Right lobe of liver (tissue), 6 donors: ENCODE results near the gene DNER. TPM values are rescaled to one million over a fixed set of nuclear protein-coding genes. Genes with fewer than 3 reads are reported as not detected.
A peak's percentile ranks its signal among the peaks of the same experiment; 100 is the strongest.

Experiments used
- ATAC-seq, 4 donors: fragments of 200-7000 bp; cut with Tn5 transposase; one replicate each; pipeline ENCODE4 v1.9.1; 2020; ENCODE audit warnings: mild to moderate bottlenecking in 4 of 4, moderate library complexity in 4 of 4
- DNase-seq, 3 donors: peaks; one replicate each; pipeline ENCODE4 v3.0.0-alpha.2; 2020
- H3K27ac ChIP-seq, 3 donors: fragments of 200-600 bp; one replicate each; pipeline ENCODE4 v1.8.0; 2022
- H3K27me3 ChIP-seq, 2 donors: fragments of 200-600 bp; one replicate each; pipeline ENCODE4 v1.8.0; 2022
- H3K36me3 ChIP-seq, 4 donors: fragments of 200-600 bp; sonication (generic) in 1 of 4; one replicate each; pipeline versions ENCODE4 v1.5.1 to v1.8.0; 2017 to 2022; ENCODE audit warnings: control low read depth in 1 of 4
- H3K4me1 ChIP-seq, 4 donors: fragments of 200-600 bp; sonication (generic) in 1 of 4; one replicate each; pipeline versions ENCODE4 v1.5.1 to v1.8.0; 2017 to 2022; ENCODE audit warnings: control low read depth in 1 of 4
- H3K4me3 ChIP-seq, 3 donors: fragments of 200-600 bp; one replicate each; pipeline ENCODE4 v1.8.0; 2022
- H3K9me3 ChIP-seq, 4 donors: fragments of 200-600 bp; sonication (generic) in 1 of 4; one replicate each; pipeline versions ENCODE4 v1.5.1 to v1.8.0; 2017 to 2022; ENCODE audit warnings: control low read depth in 1 of 4
- CTCF ChIP-seq, 4 donors: fragments of 200-600 bp in 3 of 4; fragments of 450-650 bp in 1 of 4; IDR thresholded peaks; one replicate each; pipeline versions ENCODE4 v1.5.1 to v1.8.0; 2016 to 2022; ENCODE audit warnings: antibody characterized with exemption in 4 of 4, mild to moderate bottlenecking in 2 of 4
- POLR2A ChIP-seq: fragments of 450-650 bp; IDR thresholded peaks from one replicate; pipeline ENCODE4 v1.6.1; 2017; ENCODE audit warnings: antibody characterized with exemption, mild to moderate bottlenecking
- WGBS: methylation state at CpG from one replicate; pipeline ENCODE4 v1.1.6; 2018; ENCODE audit warnings: low coverage, low lambda C conversion rate; ENCODE audit not compliant: insufficient coverage; ENCODE audit errors: missing lambda C conversion rate; 5-methylcytosine and 5-hydroxymethylcytosine counted together
- intact Hi-C, 2 donors: fragments of 100-400 bp; cut with DNase I; formaldehyde crosslinking; loops; one replicate each; pipeline versions ENCODE4 v1.11.2 to v1.14.1; 2022
- total RNA-seq, 6 experiments: library from RNA; depleted of rRNA in 2 of 6; stranded (reverse); fragments of >200 nt in 2 of 6; fragmentation: NEBNext Ultra II Directional in 3 of 6; extraction: Animal tissue kit (Norgen Biotek cat#: 25700) in 3 of 6; gene quantifications; one replicate each; pipeline versions ENCODE4 v1.1.0 to v1.2.4, GENCODE V29; 2016 to 2023
- donor health status: DM: no; HTN: yes; CAD: no.
- donor health status: DM: no; HTN: no; CAD: no.
- donor health status: DM: no; HTN: no; CAD: no.
- donor health status: DM: no; HTN: yes; CAD: no.
- donor health status: DM: no; HTN: yes; CAD: no.

Gene DNER
- total RNA-seq, 6 experiments from 2014 or later = 0.13 TPM; not detected in 5

- ATAC-seq (no peak), DNase-seq (no peak)
- no peak overlapping the region for H3K27ac ChIP-seq
- WGBS = 63% methylated on average over 6 of the region's 6 CpGs
- TF ChIP-seq CTCF (IDR thresholded peaks at IDR 0.05) = no peak
- no peak for TF ChIP-seq POLR2A
- H3K4me1 ChIP-seq = no peaks in the 10 kb centered on the region
- intact Hi-C loops = no loop called here
- H3K4me3 ChIP-seq = no peak overlapping the region
- no peaks in the 10 kb centered on the region for H3K27me3 ChIP-seq
- H3K36me3 ChIP-seq = no peaks in the 10 kb centered on the region
- peaks cover 0 to under 1% (median 0%) of the 10 kb centered on the region in 4 donors for H3K9me3 ChIP-seq
Observed at GRCh38 chr2:229344151-229344551, 370.2 kb downstream of the DNER start.

GRCh38 chr2:229343661-229344060 is 370.7 kb downstream of the DNER start:
- intact Hi-C loops = no loop called here
- Histone ChIP-seq H3K4me3 (no peak overlapping the region), H3K4me1 (no peaks in the 10 kb centered on the region), H3K9me3 (no peaks in the 10 kb centered on the region), H3K36me3 (no peaks in the 10 kb centered on the region), H3K27me3 (no peaks in the 10 kb centered on the region), H3K27ac (no peak overlapping the region)
- no peak for DNase-seq
- WGBS = 50% methylated on average over 1 of the region's 3 CpGs
- ATAC-seq = no peak
- no peak for TF ChIP-seq POLR2A
- no peak for TF ChIP-seq CTCF (IDR thresholded peaks at IDR 0.05)

GRCh38 chr2:229342376-229342775 is 372.0 kb downstream of the DNER start:
- Histone ChIP-seq H3K4me1 (no peaks in the 10 kb centered on the region), H3K36me3 (no peaks in the 10 kb centered on the region), H3K4me3 (no peak overlapping the region), H3K27me3 (no peaks in the 10 kb centered on the region), H3K27ac (no peak overlapping the region), H3K9me3 (no peaks in the 10 kb centered on the region)
- WGBS = 7% methylated on average over 3 of the region's 4 CpGs
- intact Hi-C loops = no loop called here
- DNase-seq (peak; percentile 52 to 71 (median 65)), ATAC-seq (peak; percentile 83 to 97 (median 86))
- TF ChIP-seq CTCF (IDR thresholded peaks at IDR 0.05) = peak; percentile 19 to 63 (median 42)
- no peak for TF ChIP-seq POLR2A

- no peak for ATAC-seq
- 81% methylated on average over 2 of the region's 8 CpGs for WGBS
- no peak overlapping the region for H3K4me3 ChIP-seq
- no peaks in the 10 kb centered on the region for H3K4me1 ChIP-seq
- H3K36me3 ChIP-seq = no peaks in the 10 kb centered on the region
- H3K27ac ChIP-seq = no peak overlapping the region
- H3K27me3 ChIP-seq = no peaks in the 10 kb centered on the region
- intact Hi-C loops = no loop called here
- DNase-seq = no peak
- H3K9me3 ChIP-seq = no peaks in the 10 kb centered on the region
- no peak for TF ChIP-seq CTCF (IDR thresholded peaks at IDR 0.05)
- no peak for TF ChIP-seq POLR2A
Observed at GRCh38 chr2:229340086-229340760, 374.1 kb downstream of the DNER start.
